Fibroblast of skin of left biceps (primary cell): ENCODE measurements around the gene BCL11B.
A peak's percentile ranks its signal among the peaks of the same experiment; 100 is the strongest.
"Not testable (repeated sequence)": the region's sequence is repeated elsewhere in the genome, so short reads cannot be mapped to it uniquely, and the experiment has no call there.

Experiments used
- DNase-seq, 2 experiments: peaks; one replicate each; pipeline ENCODE4 v3.0.0-alpha.2; 2013; ENCODE audit warnings: low read depth in 2 of 2

BCL11B gene

DNA sequence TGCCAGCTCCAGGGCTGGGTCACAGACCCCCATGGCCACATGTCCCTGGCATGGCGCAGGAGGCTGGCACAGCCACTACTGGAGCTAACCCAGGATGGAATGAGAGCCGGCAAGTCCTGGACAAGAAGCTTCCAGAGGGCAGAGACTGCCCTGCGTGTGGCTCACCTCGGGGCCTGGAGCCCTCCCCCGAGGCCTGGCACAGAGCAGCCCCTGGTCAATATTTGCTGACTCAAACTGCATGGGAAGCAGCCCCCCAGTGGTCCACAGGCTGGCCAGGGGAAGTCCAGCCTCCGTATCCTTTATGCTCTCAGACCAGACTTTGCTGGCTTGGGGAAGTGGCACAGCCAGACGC lies 71.4 kb downstream of the BCL11B start:
- no peak for DNase-seq

GRCh38 chr14:99199846-99200653 lies 71.9 kb downstream of the BCL11B start:
- DNase-seq = no peak

DNA sequence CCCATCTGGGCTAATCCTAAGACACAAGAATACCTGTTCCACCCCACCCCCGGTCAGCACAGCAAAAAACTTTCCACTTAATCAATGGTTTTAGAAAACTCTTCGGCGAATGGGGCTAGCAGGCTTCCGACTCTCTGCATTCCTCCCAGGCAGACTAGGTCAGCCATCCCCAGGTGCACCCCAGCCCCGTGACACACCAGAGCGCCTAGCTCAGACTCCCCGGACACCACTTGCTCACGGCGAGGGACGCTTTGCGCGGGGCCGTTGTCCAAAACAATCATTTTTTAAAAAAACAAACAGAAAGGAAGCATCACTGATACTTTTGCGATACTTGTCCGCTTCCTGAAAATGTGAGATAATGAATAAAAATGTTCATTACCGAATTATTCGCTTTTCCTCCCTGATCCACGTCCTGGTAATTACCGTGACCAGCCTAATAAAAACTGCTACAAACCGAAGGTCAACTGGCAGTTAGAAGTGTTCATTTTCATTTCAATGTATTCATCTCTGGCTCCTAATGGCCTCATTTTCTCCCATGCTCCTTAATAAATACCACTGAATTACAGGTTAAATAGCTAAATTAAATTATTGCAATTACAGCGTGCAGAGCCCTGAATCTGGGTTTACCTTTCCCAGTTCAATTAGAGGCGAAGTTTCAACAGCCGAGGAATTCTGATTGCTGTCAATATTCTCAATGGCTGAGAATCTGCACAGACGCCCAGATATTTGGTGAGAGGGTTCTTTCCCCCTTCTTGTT lies 73.1 kb downstream of the BCL11B start:
- no peak for DNase-seq

- no peak for DNase-seq
These were observed 75.7 kb downstream of the BCL11B start for GRCh38 chr14:99196310-99196650.

GRCh38 chr14:99195602-99196309 lies 76.2 kb downstream of the BCL11B start:
- DNase-seq = no peak

DNA sequence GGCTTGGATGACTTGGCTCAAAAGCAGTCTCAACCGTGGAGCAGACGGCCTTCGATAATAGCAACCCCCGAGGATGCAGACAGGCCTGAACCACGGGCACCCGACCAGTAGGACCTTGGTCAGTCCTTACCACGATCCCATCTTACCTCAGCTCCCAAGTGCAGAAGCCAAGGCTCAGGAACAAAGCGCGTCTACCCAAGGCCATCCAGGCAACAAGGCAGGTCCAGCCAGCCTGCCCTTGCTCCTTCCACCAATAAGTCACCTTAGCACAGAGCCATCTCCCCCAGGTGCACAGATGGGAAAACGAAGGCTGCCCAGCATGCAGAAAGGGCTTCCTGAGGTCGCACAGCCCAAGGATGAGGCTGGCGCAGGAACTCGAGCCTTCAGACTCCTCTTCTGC lies 77.3 kb downstream of the BCL11B start:
- no peak for DNase-seq

DNA sequence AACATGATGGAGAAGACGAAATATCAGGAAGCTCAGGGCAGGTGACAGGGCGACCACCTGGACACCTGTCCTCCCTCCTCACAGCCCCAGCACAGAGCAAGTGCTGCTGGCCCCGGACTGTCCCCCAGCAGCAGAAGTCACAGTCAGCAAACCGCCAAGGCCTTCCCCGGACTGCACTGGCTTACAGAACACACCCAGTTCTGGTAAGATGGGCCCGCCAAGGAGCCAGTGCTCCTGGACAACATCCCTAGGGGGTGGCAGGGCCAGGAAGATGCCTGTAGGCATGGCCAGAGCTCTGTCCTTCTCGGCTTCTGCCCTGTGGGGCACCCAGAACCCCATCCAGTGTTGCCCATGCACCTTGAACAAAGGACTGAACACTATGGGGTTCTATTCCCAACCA lies 77.9 kb downstream of the BCL11B start:
- no peak for DNase-seq

DNA sequence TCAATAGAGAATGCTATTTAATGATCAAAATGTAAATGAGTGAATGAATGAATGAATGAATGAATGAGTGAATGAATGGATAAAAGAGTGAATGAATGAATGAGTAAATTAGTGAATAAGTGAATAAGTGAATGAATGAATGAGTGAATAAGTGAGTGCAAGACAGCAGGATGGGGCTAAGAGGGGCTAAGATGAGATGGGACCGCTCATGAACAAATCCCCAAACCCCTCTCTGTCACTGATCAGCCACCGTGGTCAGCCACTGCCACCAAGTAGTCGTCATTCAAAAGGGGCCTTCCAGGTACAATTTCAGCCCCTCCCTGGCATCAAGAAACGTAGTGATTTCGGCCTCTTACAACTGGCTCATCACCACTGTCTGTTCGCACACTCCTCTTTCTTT lies 79.2 kb downstream of the BCL11B start:
- no peak for DNase-seq

DNA sequence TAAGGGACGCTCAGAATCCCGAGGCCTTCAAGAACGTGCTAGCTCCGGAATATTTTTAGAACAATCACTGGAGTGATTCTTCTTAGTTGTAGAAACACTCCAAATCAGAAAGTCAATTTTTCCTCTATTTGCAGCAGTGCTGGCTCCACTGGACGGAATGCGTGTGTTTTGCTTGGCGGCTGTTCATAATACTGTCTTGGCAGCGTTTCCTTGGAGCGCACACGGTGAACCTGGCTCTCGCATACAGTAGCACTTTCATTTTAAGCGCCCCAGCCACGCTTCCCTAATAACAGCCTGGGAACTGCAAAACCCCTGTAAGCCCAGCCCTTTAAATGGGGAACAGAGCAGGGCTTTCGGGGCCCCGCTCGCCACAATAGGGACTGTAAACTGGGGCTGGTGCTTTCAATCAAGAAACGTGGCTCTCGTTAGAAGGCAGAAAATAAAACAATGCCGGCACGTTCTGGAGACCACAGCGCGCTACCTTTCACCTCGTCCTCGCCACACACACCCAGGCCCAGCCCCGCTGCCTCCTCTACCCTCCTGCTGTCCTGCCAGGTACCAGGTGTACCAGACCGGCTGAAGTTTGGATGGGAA lies 79.9 kb downstream of the BCL11B start:
- peak; percentile 69 to 73 for DNase-seq

DNA sequence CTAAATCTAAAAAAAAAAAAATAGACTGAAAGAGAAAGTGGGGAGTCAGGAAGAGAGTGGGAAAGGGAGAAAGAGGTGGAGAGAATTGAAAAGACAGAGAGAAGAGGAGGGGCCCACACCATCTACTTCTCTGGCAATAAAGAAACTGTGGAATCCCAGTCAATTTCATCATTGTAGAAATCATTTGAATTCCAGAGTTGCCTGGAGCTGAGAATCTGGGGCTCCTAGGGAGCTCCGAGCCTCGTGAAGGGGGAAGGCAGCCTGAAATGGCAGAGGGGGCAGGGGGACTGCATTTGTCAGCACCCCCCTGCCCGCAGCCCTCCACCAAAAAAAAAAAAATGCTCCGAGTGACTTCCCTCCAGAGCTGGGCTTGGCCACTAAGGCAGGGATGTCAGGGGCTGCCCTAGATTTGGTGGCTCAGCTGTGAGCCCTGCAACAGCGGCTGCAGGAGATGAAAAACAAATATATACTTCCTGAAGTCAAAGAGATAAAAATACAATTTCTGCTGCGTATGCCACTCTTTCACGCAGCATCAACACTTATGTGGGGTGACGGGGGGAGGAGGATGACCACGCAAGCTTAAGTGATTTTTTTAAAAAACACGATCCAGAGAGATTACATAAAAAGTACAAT lies 80.5 kb downstream of the BCL11B start:
- no peak for DNase-seq

DNA sequence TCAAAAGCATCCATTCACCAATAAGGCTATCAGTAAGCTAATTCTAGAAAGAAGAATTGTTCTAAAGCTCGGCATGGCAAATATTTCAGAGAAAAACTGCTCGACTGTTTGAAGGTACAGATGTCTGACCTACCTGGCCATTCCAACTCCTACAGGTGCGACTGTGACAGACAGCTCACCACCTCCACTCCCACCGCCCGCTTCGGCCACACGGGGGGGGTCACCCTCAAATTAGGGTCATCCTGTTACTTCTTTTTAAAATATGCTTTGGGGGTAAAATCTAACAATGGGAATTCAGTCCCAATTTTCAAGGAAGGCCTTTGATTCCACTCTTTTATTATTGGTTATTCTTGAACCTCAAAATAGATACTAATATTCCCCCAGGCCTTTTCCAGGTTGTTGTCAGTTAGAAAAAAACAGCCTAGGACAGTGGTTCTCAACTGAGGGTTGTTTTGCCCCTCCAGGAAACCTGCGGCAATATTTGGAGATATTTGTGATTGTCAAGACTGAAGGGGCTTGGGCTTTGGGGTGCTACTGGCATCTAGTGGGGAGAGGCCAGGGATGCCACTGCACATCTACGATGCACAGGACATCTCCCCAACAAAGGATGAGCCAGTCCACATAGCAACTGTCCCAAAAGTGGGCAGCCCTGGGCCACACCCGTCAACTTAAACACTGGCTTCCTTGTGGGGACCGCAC lies 81.2 kb downstream of the BCL11B start:
- DNase-seq = no peak

DNA sequence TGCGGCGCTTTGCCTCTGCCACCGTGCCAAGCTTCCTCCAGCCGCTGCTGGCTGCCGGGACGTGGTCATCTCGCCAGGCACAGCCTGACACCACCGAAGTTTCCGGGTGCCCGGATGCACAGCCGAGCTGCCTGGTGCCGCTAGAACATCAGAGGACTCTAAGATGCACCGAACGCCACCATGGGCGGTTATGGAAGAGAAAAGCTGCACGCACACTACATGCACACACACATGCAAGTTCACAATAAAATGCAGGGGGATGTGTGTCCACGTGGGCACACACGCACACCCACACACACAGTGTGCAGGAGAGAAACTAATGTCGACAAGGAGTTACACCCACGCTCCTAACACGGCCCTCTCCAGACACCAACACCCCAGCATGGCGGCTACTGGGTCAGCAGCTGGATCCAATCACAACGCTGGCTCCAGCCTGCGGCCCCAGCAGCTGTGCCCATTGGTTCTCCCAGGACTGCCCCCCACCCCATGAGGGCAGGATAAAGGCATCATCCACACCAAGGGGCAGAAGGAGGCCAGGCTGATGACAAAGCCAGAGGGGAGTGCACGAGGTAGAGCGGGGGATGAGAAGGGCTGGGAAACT lies 82.7 kb downstream of the BCL11B start:
- no peak for DNase-seq

DNA sequence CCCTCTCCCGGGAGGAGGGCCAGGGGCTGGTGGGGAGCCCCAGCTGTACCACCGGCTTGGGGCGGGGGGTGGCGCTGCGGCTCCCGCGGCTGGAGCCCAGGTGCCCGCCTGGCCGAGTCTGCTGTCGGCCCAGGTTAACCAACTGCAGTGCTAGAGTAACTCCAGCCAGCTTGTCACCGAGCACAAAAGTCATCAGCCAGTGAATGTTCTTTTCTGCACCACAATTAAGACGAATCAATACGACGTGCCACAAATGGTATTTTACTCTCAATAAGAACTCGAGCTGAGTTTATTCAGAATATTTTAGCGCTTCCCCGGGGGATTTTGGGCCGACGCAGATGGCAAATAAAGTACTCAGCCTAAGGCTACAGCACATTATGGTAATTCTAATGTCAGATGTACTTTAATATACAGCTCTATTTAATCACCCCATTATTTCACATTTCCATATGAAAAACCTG lies 83.2 kb downstream of the BCL11B start:
- no peak for DNase-seq

DNA sequence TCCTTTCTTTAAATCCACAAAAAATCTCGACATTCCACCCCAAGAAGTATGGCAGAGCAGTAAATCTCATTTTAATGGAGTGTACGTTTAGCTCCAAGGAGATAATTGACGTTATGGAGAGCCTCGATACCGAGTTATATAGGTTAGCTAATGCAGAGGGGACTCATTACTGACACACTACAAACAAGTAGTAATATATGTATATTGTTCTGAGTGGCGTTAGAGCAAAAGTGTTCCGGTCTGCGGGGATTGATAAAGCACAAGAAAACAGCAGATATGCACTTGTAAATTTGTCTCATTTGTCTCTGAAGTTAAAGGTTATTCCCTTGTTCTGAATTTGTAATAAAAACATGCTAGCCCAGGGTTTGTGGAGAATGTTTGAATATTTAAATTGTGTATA lies 84.1 kb downstream of the BCL11B start:
- no peak for DNase-seq

GRCh38 chr14:99186956-99187690 lies 84.9 kb downstream of the BCL11B start:
- no peak for DNase-seq

DNA sequence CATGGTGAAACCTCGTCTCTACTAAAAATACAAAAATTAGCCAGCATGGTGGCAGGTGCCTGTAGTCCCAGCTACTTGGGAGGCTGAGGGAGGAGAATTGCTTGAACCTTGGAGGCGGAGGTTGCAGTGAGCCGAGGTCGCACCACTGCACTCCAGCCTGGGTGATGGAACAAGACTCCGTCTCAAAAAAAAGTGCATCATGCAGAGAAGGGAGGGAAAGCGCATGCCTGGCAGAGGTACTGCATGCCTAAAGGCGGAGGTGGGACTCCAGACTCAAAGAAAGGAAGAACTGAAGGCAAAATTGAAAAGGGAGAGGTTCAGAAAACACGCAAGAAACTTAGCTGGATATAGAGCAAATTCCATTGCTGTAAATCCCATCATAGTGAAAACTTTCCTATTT lies 85.7 kb downstream of the BCL11B start:
- DNase-seq = not testable (repeated sequence)

DNA sequence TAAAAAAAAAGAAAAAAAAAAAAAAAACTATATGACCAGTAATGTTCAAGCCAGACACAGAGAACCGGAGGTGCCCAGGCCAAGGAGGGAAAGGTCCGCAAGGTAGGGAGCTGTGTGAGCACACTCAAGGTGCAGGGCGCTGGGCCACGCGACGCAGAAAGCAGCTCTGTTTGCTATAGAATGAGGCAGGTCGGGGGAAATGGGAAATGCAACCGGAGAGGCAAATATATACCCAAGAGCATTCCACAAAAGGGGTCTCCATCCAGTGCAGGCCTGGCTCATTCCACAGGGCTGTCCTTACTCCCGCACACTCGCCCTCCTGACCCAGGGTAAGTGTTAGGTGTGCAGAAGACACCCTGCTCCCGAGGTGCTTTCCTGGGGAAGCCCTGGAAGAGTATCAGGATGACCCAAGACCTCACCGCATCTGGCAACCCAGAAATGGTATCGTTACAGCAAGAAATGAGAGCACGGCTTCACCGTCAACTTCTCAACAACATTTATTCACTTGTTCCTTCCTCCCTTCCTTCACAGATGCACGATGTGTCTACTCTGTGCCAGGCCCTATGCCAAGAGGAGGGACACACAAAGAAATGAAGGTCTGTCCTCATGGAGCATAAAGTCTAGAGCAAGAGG lies 86.4 kb downstream of the BCL11B start:
- no peak for DNase-seq

DNA sequence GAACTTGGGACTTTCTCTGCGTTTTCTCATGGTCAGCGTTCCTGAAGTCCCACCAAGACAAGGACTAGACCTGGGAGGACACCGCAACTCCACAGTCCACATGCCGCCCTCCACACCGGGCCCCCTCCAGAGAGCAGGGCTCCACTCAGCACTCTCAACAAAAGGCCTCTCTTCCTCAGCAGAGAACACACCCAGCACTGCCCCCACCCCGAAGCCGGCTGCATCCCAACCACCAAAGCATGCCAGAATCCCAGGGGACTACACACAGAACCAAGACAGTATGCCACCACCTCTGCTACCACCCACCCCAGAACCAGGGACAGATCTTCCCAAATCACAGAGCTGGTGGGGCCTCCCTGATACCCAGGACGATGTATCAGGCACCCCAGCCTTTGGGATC lies 88.3 kb downstream of the BCL11B start:
- DNase-seq = no peak

GRCh38 chr14:99183311-99183710 lies 88.7 kb downstream of the BCL11B start:
- DNase-seq = no peak
